ENCODE data around the gene FRMPD2.
"Not testable (repeated sequence)": the region's sequence is repeated elsewhere in the genome, so short reads cannot be mapped to it uniquely, and the experiment has no call there.

FRMPD2 gene

DNA sequence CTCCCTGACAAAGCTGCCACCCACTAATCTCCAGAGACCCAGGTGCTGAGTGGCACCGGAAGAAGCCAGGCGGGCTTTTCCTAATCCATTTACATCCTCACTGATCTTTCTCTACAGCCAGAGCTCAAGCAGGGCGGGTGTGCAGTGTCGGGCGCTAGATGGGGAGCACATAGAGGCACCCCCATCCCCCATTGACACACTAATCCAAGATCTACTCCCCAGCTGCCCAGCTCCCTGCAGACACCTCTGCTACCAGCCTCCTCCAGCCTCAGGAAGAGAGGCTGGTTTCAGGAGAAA lies 22.2 kb downstream of the FRMPD2 start:
- DNase-seq (ENCODE audit: low spot score) = no peak

DNA sequence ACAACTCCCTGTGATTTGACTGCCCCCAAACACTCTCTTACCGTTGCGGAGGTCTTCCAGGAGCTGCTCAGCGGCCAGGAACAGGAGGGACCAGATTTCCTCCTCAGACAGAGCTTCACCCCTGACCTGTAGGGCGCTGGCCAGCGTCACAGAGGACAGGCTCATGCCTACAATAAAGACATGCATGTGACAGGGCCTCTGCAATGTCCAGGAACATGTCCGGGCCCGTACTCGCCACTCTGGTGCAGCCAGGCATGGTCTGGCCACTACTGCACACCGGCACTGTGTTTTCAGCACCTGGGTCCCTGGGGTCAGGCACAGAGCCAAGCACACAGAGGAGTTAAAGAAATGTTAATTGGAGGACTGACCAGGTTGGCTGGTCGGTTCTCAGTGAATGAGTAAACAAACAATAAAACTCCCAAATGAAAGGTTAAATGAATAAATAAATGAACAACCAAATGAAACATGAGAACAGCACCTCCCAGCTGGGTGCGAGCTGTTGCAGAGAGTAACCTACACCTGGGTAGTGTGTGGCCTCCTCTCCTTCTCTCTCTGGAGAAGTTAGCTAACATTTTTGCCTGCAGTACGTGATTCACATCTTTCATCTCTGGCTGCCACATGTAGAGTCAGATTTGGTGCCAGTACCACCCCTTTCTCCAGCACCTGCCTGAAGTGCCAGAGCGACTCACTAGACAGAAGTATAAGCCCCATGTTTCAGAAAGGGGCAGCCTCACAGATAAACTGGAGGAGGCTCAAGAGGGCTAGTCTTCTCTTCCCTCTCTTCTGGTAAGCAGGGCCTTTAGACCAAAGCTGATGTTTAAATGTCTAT lies 22.8 kb downstream of the FRMPD2 start:
- no peak for DNase-seq (ENCODE audit: low spot score)

DNA sequence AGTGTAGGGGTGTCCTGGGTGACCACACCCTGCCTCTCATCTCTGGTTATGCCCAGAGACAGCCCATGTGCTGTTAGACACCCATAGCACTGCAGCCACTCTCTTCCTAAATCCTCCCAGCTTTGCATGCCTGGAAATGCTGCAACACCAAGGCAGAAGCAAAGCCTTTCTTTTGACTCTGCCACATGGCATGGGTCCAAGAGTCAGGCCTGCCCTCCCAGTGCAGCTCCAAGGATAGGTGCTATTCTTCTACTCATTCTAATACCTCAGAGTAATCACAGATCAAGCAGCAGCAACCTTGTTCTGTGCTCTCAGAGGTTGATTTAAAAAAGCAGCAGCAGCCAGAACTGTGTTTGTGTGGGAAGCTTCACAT lies 23.4 kb downstream of the FRMPD2 start:
- DNase-seq (ENCODE audit: low spot score) = no peak

DNA sequence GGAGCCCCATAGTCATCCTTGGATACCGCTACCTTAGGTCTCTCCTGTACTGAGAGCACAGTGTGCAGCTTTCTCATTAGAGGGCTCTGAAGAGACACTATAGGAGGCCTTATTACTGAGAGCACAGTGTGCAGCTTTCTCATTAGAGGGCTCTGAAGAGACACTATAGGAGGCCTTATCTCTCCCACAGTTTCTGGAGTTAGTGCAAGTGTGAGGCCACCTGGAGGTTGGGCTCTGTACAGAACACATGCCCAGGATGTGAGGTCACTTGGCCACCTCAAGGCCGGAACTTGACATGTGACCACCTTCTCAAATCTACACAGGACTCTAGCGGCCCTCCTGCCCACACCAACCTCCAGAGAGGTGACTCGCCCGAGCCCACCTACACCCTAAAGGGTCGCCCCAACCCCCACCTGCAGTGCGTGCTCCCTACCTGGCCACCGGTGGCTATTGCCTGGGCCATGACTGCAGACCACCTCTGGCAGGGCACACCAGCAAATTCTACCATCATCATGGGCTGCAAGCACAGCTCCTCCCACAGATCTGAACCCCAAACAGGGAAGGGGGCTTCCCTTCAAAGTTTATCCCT lies 24.6 kb downstream of the FRMPD2 start:
- DNase-seq (ENCODE audit: low spot score) = no peak

DNA sequence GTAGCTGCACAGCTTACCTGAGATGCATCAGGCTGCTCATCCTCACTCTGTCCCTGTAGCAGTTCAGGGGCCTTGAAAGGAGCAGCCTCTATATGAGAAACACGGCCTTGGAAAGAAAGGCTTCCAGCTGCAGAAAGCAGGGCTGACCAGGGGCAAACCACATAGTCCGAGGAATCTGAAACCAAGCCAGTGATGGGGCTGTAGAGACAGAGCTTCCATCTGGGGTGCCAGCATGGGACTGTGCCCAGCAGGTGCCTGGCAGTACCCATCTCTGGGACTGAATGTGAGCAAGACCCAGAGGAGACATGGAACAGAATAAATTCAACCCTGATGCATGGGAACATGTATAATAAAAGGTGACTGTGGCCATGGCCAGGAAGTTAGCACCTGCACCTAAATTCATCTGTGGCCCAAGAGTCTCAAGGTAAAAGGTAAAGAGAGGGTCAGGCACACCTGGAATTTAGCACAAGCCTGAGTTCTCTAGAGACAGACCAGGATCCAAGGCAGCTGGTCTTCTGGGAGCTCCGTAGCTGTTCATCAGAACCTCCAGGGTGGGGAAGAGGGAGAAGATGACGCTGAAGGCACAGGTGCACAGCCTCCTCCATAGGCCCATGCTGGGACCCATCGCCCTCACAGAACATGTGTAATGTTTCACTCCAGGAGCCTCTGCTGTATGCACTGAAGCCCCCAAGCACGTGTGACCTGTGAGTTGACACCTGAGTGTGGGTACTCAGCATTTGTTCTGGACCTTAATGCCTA lies 25.3 kb downstream of the FRMPD2 start:
- DNase-seq (ENCODE audit: low spot score) = no peak

DNA sequence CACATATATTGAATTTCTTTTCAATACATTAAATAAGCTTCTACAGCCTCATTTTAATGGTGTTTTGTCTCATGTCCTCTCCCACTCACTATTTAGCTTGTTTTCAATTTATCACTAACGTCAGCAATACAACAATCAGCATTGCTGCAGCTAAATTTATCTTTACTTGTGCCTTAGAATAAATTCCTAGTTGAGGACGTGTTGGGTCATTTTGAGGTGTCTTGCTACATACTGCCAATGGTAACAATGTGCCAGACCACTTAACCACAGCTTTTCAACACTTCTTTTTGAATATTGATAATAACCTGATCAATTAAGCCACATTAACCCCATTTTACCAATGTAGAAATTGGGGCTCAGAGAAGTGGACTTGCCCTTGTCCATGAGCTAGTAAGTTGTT lies 26.0 kb downstream of the FRMPD2 start:
- DNase-seq (ENCODE audit: low spot score) = no peak

DNA sequence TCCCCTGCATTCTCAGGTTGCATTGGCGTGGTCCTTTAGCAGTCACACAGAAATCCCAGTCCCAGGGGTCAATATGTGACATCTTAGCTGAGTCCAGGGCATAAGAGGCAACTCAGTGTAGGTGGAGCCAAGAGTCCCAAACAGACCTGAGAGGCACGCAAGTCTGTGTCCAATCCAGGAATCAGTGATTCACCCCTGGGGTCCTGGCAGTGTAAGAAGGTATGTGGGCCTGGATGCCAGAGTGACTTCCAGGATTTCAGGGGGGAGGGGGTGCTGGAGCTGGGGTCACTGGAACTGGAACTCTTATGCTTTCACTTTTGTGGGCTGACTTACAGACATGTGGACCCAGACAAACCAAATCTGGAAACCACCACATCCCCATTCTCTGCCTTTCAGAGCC lies 26.8 kb downstream of the FRMPD2 start:
- no peak for DNase-seq (ENCODE audit: low spot score)

DNA sequence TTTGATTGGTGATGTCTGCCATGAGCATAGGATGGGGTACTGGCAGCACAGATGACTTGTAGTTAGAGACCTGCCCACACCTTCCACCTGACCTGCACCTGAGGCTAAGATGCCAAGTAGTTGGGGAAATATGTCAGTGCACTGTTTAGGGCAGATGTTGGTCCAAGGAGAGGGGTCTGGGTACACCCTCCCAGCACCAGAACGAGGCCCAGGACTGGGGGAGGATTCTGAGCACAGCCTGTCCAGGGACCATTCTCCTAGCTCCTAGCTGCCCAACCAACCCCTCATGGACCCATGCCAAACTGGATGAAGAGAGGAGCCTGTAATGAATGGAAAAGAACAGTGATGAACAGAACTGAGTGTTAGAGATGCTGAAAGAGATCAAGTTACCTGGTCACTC lies 28.0 kb downstream of the FRMPD2 start:
- no peak for DNase-seq (ENCODE audit: low spot score)

DNA sequence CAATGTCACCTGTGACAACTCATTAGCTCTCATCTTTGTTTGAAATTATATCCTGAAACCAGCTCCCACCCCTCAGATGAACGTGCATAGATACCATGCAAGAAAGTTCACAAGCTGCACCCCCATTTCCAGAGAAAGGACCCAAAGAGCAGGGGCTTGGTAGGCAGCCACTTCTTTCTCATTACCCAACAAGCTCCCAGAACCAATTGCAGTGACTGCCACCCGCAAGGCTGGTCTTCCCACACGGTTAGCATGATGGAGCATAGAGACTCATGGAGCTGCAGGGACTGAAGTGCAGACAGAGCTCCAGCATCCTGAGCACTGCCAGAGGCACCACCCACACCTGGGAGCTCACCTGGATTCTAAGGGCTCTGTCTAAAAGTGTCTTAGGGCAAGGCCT lies 28.5 kb downstream of the FRMPD2 start:
- DNase-seq (ENCODE audit: low spot score) = no peak

DNA sequence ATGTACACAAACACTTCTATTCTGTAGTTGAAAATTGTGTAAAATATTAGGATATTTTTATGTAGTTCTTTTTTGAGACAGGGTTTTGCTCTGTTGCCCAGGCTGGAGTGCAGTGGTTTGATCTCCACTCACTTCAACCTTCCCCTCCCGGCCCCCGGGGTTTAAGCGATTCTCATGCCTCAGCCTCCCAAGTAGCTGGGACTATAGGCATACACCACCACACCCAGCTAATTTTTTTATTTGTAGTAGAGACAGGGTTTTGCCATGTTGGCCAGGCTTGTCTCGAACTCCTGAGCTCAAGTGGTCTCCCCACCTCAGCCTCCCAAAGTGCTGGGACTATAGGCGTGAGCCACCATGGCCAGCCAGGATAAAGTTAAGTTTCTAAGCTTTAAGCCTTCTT lies 30.6 kb downstream of the FRMPD2 start:
- DNase-seq (ENCODE audit: low spot score) = not testable (repeated sequence)

DNA sequence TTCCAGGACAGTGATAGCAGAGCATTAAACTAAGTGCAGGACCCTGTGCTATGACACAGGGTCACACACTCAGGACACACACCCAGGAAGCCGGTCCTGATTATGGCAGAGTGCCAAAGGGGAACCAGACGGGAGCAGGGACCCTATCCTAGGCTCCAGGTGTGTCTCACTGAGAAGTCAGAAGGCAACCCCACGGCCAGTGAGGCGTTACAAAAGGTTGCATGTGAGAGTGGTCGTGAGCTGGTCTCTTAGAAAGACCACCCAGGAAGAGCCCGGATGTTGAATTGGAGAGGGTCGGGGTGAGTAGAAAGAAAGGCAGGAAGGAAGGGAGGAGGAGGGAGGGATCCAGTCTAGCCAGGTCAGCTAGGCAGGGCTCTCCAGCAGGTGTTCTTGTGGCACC lies 31.0 kb downstream of the FRMPD2 start:
- DNase-seq (ENCODE audit: low spot score) = no peak

DNA sequence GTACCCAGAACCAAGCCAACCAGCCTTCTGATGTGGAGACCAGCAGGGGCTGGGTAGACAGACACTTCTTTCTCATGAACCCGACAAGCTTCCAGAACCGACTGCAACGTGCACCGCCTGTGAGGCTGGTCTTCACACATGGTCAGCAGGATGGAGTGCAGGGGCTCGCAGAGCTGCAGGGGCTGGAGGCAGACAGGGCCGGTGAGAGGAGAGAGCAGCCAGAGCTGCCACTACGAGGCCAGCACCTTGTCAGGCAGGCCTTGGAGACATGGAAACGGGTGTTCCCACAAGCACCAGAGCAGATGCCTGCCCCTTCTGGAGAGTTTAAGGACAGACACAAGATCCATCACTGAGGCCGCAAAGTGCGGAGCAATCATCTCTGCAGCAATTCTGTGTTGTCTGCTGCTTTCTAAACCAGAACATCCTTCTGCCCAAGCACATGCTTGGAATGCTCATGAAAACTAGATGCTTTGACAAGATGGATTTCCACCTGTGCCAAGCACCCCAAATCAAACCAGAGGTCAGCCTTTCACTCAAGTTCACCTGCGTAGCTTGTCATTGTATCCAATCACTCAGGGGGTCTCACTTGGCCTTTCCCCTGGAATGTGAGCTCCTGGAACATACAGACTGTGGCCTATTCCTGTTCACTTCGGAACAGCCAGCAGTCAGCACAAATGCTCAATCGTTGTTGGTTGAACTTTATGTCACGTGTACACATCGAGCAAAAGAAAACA lies 32.2 kb downstream of the FRMPD2 start:
- no peak for DNase-seq (ENCODE audit: low spot score)

DNA sequence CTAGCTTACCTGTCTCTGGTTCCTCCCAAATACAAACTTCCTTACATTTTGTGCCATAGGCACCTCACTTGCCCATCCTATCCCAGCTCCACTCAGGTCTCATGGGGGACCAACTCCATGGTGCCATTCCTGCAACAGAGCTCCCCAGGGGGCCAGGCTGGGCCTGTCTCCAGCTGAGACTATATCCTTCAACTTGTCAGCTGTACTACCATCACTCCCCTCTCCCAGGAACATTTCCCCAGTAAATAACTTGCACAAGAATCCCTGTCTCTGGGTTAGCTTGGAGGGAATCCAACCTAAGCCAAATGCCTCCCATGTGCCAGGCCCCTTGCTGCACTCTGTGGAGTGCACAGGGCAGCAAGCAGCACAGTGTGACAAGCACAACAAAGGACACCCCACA lies 33.2 kb downstream of the FRMPD2 start:
- DNase-seq (ENCODE audit: low spot score) = no peak

DNA sequence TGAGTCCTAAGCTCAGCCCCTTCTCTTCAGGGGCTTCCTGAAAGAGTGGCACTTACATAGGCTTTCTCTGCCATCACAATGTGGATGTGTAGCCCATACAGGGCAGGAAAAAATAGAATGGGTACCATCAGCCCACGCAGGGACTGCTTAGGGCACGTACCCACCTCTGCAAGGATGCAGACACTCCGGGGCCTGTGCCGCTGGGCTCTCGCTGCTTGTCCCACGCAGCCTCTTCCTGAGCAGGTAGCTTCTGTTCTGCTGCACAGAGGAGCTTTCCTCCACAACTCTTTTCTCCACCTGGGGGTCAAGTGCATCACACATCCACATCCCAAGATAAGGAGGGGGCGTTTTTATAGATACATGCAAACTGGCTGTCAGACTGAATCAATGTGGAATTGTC lies 34.3 kb downstream of the FRMPD2 start:
- DNase-seq (ENCODE audit: low spot score) = no peak

DNA sequence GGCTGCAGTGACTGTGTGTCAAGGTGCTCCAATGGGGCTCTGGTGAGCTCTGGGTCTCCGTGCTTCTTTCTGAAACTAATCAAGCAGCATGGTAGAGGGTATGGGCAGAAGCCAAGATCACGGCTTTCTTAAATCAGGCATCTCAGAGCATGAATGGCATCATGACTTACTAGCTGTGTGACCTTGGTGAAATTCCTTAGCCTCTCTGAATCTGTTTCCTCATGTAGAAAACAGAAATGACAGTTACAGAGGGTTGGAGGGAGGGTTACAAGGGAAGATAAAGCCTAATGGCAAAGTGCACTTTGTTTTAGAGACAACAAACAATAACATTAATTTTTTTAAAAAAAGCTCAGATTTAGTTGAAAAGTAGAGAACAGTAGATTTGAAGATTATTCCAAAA lies 34.9 kb downstream of the FRMPD2 start:
- DNase-seq (ENCODE audit: low spot score) = no peak

DNA sequence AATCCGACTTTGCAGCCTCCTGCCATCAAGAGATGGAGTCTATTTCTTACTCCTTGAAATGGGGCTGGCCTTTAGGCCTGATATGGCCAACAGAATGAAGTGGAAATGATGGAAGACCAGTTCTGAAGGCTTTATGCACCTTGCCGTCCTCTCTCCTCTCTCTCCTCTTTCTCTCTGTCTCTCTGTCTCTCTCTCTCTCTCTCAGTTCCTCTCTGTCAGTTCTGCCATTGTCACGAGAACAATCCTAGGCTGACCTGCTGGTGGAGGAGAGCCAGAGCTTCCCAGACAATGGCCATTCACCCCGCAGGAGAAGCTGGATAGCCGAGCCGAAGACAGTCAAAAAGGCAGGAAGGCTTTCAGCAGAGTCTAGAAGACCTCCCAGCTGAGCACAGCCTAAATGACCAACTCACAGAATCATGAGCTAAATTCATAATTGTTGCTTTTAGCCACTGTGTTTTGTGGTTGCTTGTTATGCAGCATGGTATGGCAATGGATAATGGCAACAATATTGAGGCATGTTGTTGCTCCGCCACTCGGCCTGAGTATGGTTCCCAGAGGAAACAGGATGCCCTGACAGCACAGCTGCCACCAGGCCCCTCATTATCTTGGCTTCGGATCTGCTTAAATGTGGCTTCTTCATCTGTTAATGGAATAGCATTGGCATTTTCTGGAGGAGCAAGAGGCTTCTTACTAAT lies 35.5 kb downstream of the FRMPD2 start:
- DNase-seq (ENCODE audit: low spot score) = no peak

DNA sequence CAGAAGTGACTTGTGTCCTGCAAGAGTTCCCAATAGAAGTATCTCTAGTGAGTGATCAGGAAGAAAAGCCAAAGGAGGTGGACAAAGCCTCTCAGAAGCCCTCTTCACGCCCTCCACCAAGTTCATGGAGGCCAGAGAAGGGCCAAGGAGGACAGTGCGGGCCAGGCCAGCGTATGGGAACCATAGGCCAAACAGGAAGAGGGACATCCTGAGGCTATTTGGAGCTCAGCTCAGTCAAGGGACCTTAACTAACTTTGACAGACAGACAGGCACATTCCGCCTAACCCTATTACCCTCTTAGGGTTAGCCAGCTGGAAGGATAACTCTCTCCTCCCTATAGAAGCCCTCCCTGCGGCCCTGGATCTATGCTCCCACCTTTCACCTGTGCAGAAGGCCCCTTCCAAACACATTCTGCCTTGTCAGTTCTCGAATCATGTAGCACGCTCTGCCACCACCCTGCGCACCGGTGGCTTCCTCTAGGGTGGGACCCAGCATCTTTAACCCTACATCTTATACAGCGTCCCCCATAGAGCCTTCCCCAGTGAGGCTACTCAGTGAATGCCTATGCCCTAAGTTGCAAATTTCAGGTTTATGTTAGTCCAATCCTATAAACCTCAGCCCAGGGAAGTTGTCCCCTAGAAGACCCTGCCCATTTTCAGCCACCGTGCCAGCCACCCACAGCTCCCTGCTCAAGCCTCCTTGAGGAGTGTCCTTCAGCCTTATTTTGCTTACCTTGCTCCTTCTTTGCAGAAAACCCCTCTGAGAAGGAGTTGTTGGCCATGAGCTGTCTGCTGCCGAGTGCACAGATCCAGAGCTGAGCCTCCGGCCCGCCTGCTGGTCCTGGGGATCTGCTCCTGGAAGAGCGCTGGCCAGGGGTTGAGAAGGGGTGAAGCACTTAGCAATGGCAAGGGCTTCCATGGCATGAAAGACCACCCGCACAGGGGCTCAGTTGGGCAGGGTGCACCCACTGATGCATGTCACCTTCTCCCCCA lies 36.9 kb downstream of the FRMPD2 start:
- no peak for DNase-seq (ENCODE audit: low spot score)

DNA sequence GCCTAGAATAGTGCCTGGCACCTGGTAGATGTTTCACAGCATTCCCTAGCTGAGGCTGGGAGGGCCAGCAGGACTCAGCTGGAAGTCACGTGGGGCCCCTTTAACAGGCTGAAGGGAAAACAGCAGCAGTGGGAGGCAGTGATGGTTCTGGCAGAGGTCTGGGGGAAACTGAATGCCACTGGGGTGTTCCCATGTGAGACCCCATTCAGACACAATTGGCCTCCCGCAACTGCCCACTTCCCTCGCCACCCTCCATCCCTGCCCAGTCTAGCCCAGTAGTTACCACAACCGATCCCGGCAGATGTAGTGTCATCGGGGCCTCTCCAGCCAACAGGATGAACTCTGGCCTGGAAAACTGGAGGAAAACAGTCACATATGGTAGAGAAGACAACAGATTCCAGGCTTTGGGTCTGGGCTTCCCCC lies 38.3 kb downstream of the FRMPD2 start:
- DNase-seq (ENCODE audit: low spot score) = no peak

DNA sequence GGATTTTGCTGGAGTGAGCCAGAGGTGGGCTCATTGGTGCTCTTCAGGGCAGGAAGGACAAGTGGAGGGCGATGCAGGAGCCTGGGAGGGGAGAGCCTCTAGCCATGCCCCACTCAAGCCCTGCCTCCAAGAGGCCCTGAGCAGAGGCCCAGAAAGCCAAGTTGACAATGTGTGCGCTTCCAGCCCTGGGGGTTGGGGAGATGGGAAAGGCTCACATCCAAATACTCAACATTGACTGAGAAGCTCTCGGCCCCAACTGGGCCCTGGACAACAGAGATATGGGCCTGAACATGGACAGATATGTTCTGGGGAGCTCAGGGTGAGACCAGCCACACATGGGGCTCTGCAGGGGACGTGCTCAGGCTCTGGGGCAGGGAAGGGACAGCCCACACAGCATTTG lies 39.0 kb downstream of the FRMPD2 start:
- DNase-seq (ENCODE audit: low spot score) = no peak

DNA sequence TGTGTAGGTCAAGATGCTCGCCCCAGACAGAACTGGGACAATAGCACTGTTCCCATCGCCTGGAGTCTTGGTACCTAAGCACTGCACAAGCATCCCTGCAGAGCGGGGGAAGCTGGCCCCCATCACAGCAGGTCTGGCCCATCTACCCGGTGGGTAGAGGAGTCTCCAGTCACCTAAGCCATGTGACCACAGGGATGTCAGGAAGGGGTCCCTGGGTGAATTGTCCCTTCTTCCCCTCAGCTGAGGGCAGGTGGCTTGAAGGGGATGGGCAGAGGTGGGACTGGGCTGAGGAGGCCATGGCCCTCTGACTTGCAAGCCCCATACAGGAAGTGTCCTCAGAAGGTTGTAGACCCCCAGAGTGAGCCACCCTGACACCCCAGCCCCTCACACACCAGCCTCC lies 39.7 kb downstream of the FRMPD2 start:
- no peak for DNase-seq (ENCODE audit: low spot score)

DNA sequence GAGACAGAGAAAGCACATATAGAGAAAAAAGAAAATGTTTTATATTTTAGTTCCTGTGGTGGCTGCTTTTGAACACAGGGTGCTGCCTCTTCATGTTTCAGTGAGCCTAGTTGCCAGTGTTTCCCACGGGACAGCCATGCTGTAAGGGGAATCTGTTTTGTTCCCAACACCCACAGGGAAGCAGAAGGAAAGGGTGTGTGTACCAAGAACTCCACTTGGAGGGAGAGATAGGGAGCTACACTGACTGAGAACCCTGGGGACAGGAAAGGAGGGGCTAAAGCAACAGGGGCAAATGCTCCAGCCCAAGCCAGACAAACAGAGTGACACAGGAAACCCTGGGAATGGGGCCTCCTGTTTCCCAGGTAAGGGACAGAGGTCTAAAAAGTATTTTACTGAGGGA lies 40.2 kb downstream of the FRMPD2 start:
- DNase-seq (ENCODE audit: low spot score) = no peak

Data from kidney capillary endothelial cell (primary cell).